SK-N-SH treated with all-trans-retinoic acid at 6 μM for 48 hours (cell line): ENCODE data around the gene DPM3.

Experiments
- ATAC-seq: fragments of 200-7000 bp; cut with Tn5 transposase; 3 replicates; pipeline ENCODE4 v1.9.1; 2020; ENCODE audit warnings: mild to moderate bottlenecking, moderate library complexity
- ARNTL ChIP-seq: fragments of 450-650 bp; formaldehyde crosslinking; IDR thresholded peaks from 2 replicates; pipeline ENCODE4 v1.5.0; 2020; ENCODE audit warnings: low read depth, mild to moderate bottlenecking, moderate library complexity, borderline replicate concordance
- CREB5 ChIP-seq: fragments of 250-450 bp; sonication (Bioruptor Pico); IDR thresholded peaks from 2 replicates; pipeline ENCODE4 v1.5.1; 2020; ENCODE audit warnings: low read depth, mild to moderate bottlenecking, moderate library complexity
- CSDC2 ChIP-seq: fragments of 250-450 bp; sonication (Bioruptor Pico); IDR thresholded peaks from 2 replicates; pipeline ENCODE4 v1.5.0; 2020; ENCODE audit warnings: mild to moderate bottlenecking, moderate library complexity
- ESRRG ChIP-seq: fragments of 250-450 bp; sonication (Bioruptor Pico); IDR thresholded peaks from 2 replicates; pipeline ENCODE4 v1.6.1; 2021; ENCODE audit warnings: mild to moderate bottlenecking
- GLIS3 ChIP-seq: fragments of 250-450 bp; sonication (Bioruptor Pico); IDR thresholded peaks from 2 replicates; pipeline ENCODE4 v1.5.0; 2020; ENCODE audit warnings: mild to moderate bottlenecking, moderate library complexity
- ISL1 ChIP-seq: fragments of 250-450 bp; sonication (Bioruptor Pico); IDR thresholded peaks from 2 replicates; pipeline ENCODE4 v2.1.2; 2022; ENCODE audit warnings: mild to moderate bottlenecking, moderate library complexity
- PATZ1 ChIP-seq: fragments of 250-450 bp; sonication (Bioruptor Pico); IDR thresholded peaks from 2 replicates; pipeline ENCODE4 v1.8.0; 2020; ENCODE audit warnings: mild to moderate bottlenecking, moderate library complexity, borderline replicate concordance
- RARB ChIP-seq: fragments of 250-450 bp; sonication (Bioruptor Pico); IDR thresholded peaks from 2 replicates; pipeline ENCODE4 v1.8.0; 2021; ENCODE audit warnings: mild to moderate bottlenecking, moderate library complexity
- TCF4 ChIP-seq: fragments of 250-450 bp; sonication (Bioruptor Pico); IDR thresholded peaks from 2 replicates; pipeline ENCODE4 v1.8.0; 2021; ENCODE audit warnings: mild to moderate bottlenecking, moderate library complexity, borderline replicate concordance
- TOX ChIP-seq: fragments of 250-450 bp; sonication (Bioruptor Pico); IDR thresholded peaks from 2 replicates; pipeline ENCODE4 v1.8.0; 2021; ENCODE audit warnings: mild to moderate bottlenecking, moderate library complexity, borderline replicate concordance
- TSHZ2 ChIP-seq: fragments of 250-450 bp; sonication (Bioruptor Pico); IDR thresholded peaks from 2 replicates; pipeline ENCODE4 v1.5.0; 2020; ENCODE audit warnings: mild to moderate bottlenecking, moderate library complexity
- ZC3H10 ChIP-seq: fragments of 250-450 bp; sonication (Bioruptor Pico); IDR thresholded peaks from 2 replicates; pipeline ENCODE4 v1.5.1; 2021; ENCODE audit warnings: mild to moderate bottlenecking, moderate library complexity
- ZFP30 ChIP-seq: fragments of 450-650 bp; formaldehyde crosslinking; IDR thresholded peaks from 2 replicates; pipeline ENCODE4 v1.5.0; 2022; ENCODE audit warnings: mild to moderate bottlenecking, moderate library complexity
- ZNF565 ChIP-seq: fragments of 450-650 bp; formaldehyde crosslinking; conservative IDR thresholded peaks from 2 replicates; pipeline ENCODE4 v1.5.0; 2020; ENCODE audit warnings: low read depth, mild to moderate bottlenecking, moderate library complexity
- ZNF8 ChIP-seq: fragments of 450-650 bp; formaldehyde crosslinking; IDR thresholded peaks from 2 replicates; pipeline ENCODE4 v1.5.0; 2020; ENCODE audit warnings: mild to moderate bottlenecking, moderate library complexity

DPM3 gene

GRCh38 chr1:155131856-155132255 lies 8.5 kb downstream of the DPM3 start:
- TF ChIP-seq TSHZ2 (CRISPR knock-in tag) (no peak), ZNF565 (CRISPR knock-in tag) (no peak), RARB (CRISPR knock-in tag) (no peak), ZFP30 (no peak)
- no peak for ATAC-seq

- TF ChIP-seq CSDC2 (no peak), ZC3H10 (CRISPR knock-in tag) (no peak)
- no peak for ATAC-seq
Measured at GRCh38 chr1:155131285-155131684, 9.0 kb downstream of the DPM3 start.

GRCh38 chr1:155130272-155131006 lies 9.9 kb downstream of the DPM3 start:
- TF ChIP-seq ZNF8 (CRISPR knock-in tag) (no peak), ZC3H10 (CRISPR knock-in tag) (no peak), PATZ1 (CRISPR knock-in tag) (no peak), ZFP30 (no peak), CREB5 (CRISPR knock-in tag) (no peak), ARNTL (CRISPR knock-in tag) (no peak), ZNF565 (CRISPR knock-in tag) (no peak), ESRRG (CRISPR knock-in tag) (no peak), GLIS3 (no peak), RARB (CRISPR knock-in tag) (no peak), TSHZ2 (CRISPR knock-in tag) (no peak)
- TF ChIP-seq, all 23 proteins: peak for 0

GRCh38 chr1:155128755-155129473 lies 11.4 kb downstream of the DPM3 start:
- ATAC-seq = peak; percentile 21
- TF ChIP-seq GLIS3 (no peak; the same call in 1 of the 2 replicates), TCF4 (CRISPR knock-in tag) (no peak), CREB5 (CRISPR knock-in tag) (no peak), TSHZ2 (CRISPR knock-in tag) (no peak), ISL1 (CRISPR knock-in tag) (no peak), ZFP30 (no peak), RARB (CRISPR knock-in tag) (no peak), TOX (CRISPR knock-in tag) (no peak)

More at GRCh38 chr1:155130272-155131006, 9.9 kb downstream of the DPM3 start:
- ATAC-seq = no peak
